Measurements from ENCODE around the gene NUAK1. TPM values are rescaled to one million over a fixed set of nuclear protein-coding genes. Genes with fewer than 3 reads are reported as not detected.

NUAK1 gene
- total RNA-seq, 1 experiment from 2014 or later, result 1.3 TPM

- ChIA-PET POLR2A (ENCODE audit: low non-redundant PET) (no interaction called here), CTCF (no interaction called here)
- BruUV-seq (replicated peaks), result no TSS peak
- H3K27me3 ChIP-seq (replicated peaks; ENCODE audit: insufficient read depth, low read depth, low read length, poor library complexity), result peaks cover 24% of the 10 kb centered on the region
- H3K4me3 ChIP-seq (ENCODE audit: low read depth, low read length, poor library complexity, severe bottlenecking), result no peak overlapping the region
- DNase-seq (ENCODE audit: low spot score), result no peak
- H3K4me1 ChIP-seq (ENCODE audit: insufficient read depth, low read length, poor library complexity, severe bottlenecking), result no peaks in the 10 kb centered on the region
- intact Hi-C loops (cut with micrococcal nuclease; ENCODE audit: unreplicated experiment), result no loop called here
- TF ChIP-seq EZH2 (IDR thresholded peaks at IDR 0.05; ENCODE audit: borderline replicate concordance, low read depth, low read length, poor library complexity, severe bottlenecking), result no peak
- TF ChIP-seq, protein P1, sequence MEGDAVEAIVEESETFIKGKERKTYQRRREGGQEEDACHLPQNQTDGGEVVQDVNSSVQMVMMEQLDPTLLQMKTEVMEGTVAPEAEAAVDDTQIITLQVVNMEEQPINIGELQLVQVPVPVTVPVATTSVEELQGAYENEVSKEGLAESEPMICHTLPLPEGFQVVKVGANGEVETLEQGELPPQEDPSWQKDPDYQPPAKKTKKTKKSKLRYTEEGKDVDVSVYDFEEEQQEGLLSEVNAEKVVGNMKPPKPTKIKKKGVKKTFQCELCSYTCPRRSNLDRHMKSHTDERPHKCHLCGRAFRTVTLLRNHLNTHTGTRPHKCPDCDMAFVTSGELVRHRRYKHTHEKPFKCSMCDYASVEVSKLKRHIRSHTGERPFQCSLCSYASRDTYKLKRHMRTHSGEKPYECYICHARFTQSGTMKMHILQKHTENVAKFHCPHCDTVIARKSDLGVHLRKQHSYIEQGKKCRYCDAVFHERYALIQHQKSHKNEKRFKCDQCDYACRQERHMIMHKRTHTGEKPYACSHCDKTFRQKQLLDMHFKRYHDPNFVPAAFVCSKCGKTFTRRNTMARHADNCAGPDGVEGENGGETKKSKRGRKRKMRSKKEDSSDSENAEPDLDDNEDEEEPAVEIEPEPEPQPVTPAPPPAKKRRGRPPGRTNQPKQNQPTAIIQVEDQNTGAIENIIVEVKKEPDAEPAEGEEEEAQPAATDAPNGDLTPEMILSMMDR (conservative IDR thresholded peaks at IDR 0.05; ENCODE audit: low read depth, low read length), result no peak
- no peak overlapping the region for H3K27ac ChIP-seq (ENCODE audit: low read depth, low read length, poor library complexity, severe bottlenecking)
- H3K36me3 ChIP-seq (ENCODE audit: insufficient read depth, low read length, poor library complexity, severe bottlenecking), result no peaks in the 10 kb centered on the region
- no peaks in the 10 kb centered on the region for H3K9me3 ChIP-seq (ENCODE audit: low read depth, low read length, poor library complexity, severe bottlenecking)
These were observed 90.1 kb downstream of the NUAK1 start for GRCh38 chr12:106048676-106049075.

DNA sequence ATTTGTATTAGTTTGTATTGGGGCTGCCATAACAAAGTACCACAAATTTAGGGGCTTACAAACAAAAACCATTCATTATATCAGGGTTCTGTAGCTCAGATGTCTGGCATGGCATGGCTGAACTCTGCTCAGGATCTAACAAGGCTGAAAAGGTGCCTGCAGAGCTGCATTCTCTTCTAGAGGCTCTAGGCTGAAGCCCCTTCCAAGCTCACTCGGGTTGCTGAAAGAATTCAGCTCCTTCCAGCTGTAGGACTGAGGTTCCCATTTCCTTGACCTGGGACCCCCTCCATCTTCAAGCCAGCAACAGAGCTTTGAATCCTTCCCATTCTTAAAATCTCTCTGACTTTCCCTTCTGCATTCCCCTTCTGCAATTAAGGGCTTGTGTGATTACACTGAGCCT is 90.7 kb downstream of the NUAK1 start:
- ChIA-PET CTCF (no interaction called here), POLR2A (ENCODE audit: low non-redundant PET) (no interaction called here)
- Histone ChIP-seq H3K9me3 (ENCODE audit: low read depth, low read length, poor library complexity, severe bottlenecking) (no peaks in the 10 kb centered on the region), H3K36me3 (ENCODE audit: insufficient read depth, low read length, poor library complexity, severe bottlenecking) (no peaks in the 10 kb centered on the region), H3K27ac (ENCODE audit: low read depth, low read length, poor library complexity, severe bottlenecking) (no peak overlapping the region), H3K4me3 (ENCODE audit: low read depth, low read length, poor library complexity, severe bottlenecking) (no peak overlapping the region), H3K27me3 (replicated peaks; ENCODE audit: insufficient read depth, low read depth, low read length, poor library complexity) (peaks cover 24% of the 10 kb centered on the region), H3K4me1 (ENCODE audit: insufficient read depth, low read length, poor library complexity, severe bottlenecking) (no peaks in the 10 kb centered on the region)
- DNase-seq (ENCODE audit: low spot score), result no peak
- no TSS peak for BruUV-seq (replicated peaks)
- TF ChIP-seq, protein P1 (conservative IDR thresholded peaks at IDR 0.05; ENCODE audit: low read depth, low read length), result no peak
- no peak for TF ChIP-seq EZH2 (IDR thresholded peaks at IDR 0.05; ENCODE audit: borderline replicate concordance, low read depth, low read length, poor library complexity, severe bottlenecking)
- intact Hi-C loops (cut with micrococcal nuclease; ENCODE audit: unreplicated experiment), result no loop called here

DNA sequence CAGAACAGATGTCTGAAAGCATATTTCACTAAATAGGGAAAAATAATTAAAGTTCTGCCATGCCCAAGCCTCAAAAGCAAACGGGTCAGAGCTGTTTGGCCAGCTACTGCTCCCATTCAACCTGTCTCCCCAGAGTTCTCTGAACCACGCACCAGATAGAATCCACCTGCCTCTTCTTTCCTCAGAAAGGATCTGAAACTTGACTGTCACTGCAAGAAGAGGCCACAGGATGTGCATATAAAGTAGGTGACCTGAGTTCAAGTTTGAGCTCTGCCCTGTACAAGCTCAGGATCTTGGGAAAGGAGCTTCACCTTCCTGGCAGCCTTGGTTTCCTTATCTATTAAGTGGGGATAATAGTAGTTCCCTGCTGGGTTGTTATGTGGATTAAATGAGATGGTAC is 91.8 kb downstream of the NUAK1 start:
- BruUV-seq (replicated peaks), result no TSS peak
- intact Hi-C loops (cut with micrococcal nuclease; ENCODE audit: unreplicated experiment), result no loop called here
- TF ChIP-seq EZH2 (IDR thresholded peaks at IDR 0.05; ENCODE audit: borderline replicate concordance, low read depth, low read length, poor library complexity, severe bottlenecking), result no peak
- TF ChIP-seq, protein P1 (conservative IDR thresholded peaks at IDR 0.05; ENCODE audit: low read depth, low read length), result no peak
- POLR2A ChIA-PET (ENCODE audit: low non-redundant PET), result no interaction called here
- H3K4me1 ChIP-seq (ENCODE audit: insufficient read depth, low read length, poor library complexity, severe bottlenecking), result no peaks in the 10 kb centered on the region
- H3K27ac ChIP-seq (ENCODE audit: low read depth, low read length, poor library complexity, severe bottlenecking), result no peak overlapping the region
- no peaks in the 10 kb centered on the region for H3K9me3 ChIP-seq (ENCODE audit: low read depth, low read length, poor library complexity, severe bottlenecking)
- no peaks in the 10 kb centered on the region for H3K36me3 ChIP-seq (ENCODE audit: insufficient read depth, low read length, poor library complexity, severe bottlenecking)
- peaks cover 19% of the 10 kb centered on the region for H3K27me3 ChIP-seq (replicated peaks; ENCODE audit: insufficient read depth, low read depth, low read length, poor library complexity)
- H3K4me3 ChIP-seq (ENCODE audit: low read depth, low read length, poor library complexity, severe bottlenecking), result no peak overlapping the region
- no peak for DNase-seq (ENCODE audit: low spot score)
- CTCF ChIA-PET, result interaction anchor here (0.5 kb wide), 1 partner anchor 122 kb away, joined by 3 read pairs; no protein-coding TSS in a partner anchor
